ENCODE measurements around the gene SENP2. TPM values are rescaled to one million over a fixed set of nuclear protein-coding genes. Genes with fewer than 3 reads are reported as not detected.
A peak's percentile ranks its signal among the peaks of the same experiment; 100 is the strongest.

SENP2 gene
- polyA plus RNA-seq, 2 of the 4 experiments (the other 2 are of a cell fraction) = 19.7 to 22.4 TPM

GRCh38 chr3:185667574-185667973 is 81.5 kb downstream of the SENP2 start (continued):
- TF ChIP-seq CTCF (IDR thresholded peaks at IDR 0.05) (no peak), KDM5A (IDR thresholded peaks at IDR 0.05) (no peak), USF2 (IDR thresholded peaks at IDR 0.05) (no peak), NPAS2 (CRISPR knock-in tag; IDR thresholded peaks at IDR 0.05; ENCODE audit: borderline replicate concordance) (no peak), BCL3 (IDR thresholded peaks at IDR 0.05) (no peak), ZC3H11A (IDR thresholded peaks at IDR 0.05) (no peak), EP300 (IDR thresholded peaks at IDR 0.05) (no peak), RARB (CRISPR knock-in tag; IDR thresholded peaks at IDR 0.05) (no peak), GATA3 (IDR thresholded peaks at IDR 0.05; ENCODE audit: borderline replicate concordance) (no peak), E2F6 (IDR thresholded peaks at IDR 0.05; ENCODE audit: borderline replicate concordance, low read depth) (no peak)

- peak; percentile 61 to 62 for DNase-seq (ENCODE audit: low read depth in 1 of 2, low spot score in 1 of 2)
- Histone ChIP-seq H3K4me1 (no peaks in the 10 kb centered on the region; the same call in 2 of the 3 replicates), H3K4me2 (no peak overlapping the region), H3K9me3 (no peaks in the 10 kb centered on the region), H3K4me3 (no peak overlapping the region), H3K27ac (no peak overlapping the region)
- ChIA-PET CTCF (interaction anchor here (0.6 to 3.5 kb wide), 26 partner anchors 9 to 600 kb away, joined by 3 to 16 read pairs (median 4); no protein-coding TSS in a partner anchor), POLR2A (interaction anchor here (0.6 kb wide), 1 partner anchor 101 kb away, joined by 3 read pairs; no protein-coding TSS in a partner anchor)
- no peak for TF ChIP-seq ZC3H11A (IDR thresholded peaks at IDR 0.05)
- TF ChIP-seq SMC3 (IDR thresholded peaks at IDR 0.05) = peak; percentile 64
- peak; percentile 47 for TF ChIP-seq CTCF (IDR thresholded peaks at IDR 0.05)
- TF ChIP-seq RAD21 (conservative IDR thresholded peaks at IDR 0.05 in 1 of 2, IDR thresholded peaks at IDR 0.05 in 1 of 2) = peak; percentile 62 to 64
- no peak for TF ChIP-seq CEBPB (IDR thresholded peaks at IDR 0.05)
- peak; percentile 76 to 86; a peak in 5 of 6 replicates for ATAC-seq
- no peak for FAIRE-seq
- 84% methylated on average over 1 of the region's 1 CpG for WGBS (ENCODE audit: missing lambda C conversion rate)
Measured at GRCh38 chr3:185677146-185677829, 91.2 kb downstream of the SENP2 start.

- POLR2A ChIA-PET = no interaction called here
- DNase-seq (ENCODE audit: low read depth in 1 of 2, low spot score in 1 of 2) (no peak), ATAC-seq (no peak), FAIRE-seq (no peak)
- 96% methylated on average over 1 of the region's 1 CpG for WGBS (ENCODE audit: missing lambda C conversion rate)
- no peak overlapping the region for H3K4me2 ChIP-seq
- no peak overlapping the region for H3K4me3 ChIP-seq
- CTCF ChIA-PET = interaction anchor here (0.7 to 3.5 kb wide), 20 partner anchors 9 to 266 kb away, joined by 3 to 16 read pairs (median 4); no protein-coding TSS in a partner anchor
- H3K9me3 ChIP-seq = no peaks in the 10 kb centered on the region
- H3K27ac ChIP-seq = no peak overlapping the region
- no peaks in the 10 kb centered on the region; the same call in 2 of the 3 replicates for H3K4me1 ChIP-seq
- TF ChIP-seq RCOR1 (IDR thresholded peaks at IDR 0.05; ENCODE audit: low read depth, low read length) (no peak), ATOH8 (CRISPR knock-in tag; IDR thresholded peaks at IDR 0.05; ENCODE audit: low read depth) (no peak), KDM5A (IDR thresholded peaks at IDR 0.05) (no peak), POLR2A (IDR thresholded peaks at IDR 0.05; ENCODE audit: low read length) (no peak), MAFK (IDR thresholded peaks at IDR 0.05; ENCODE audit: partially characterized antibody) (no peak), GATA3 (IDR thresholded peaks at IDR 0.05; ENCODE audit: borderline replicate concordance) (no peak), REST (IDR thresholded peaks at IDR 0.05) (no peak), CHD4 (IDR thresholded peaks at IDR 0.05; ENCODE audit: borderline replicate concordance) (no peak), ZNF302 (CRISPR knock-in tag; IDR thresholded peaks at IDR 0.05) (no peak)
Measured at GRCh38 chr3:185678027-185678426, 91.9 kb downstream of the SENP2 start.
